ENCODE results near the gene STX12.
"Not testable (repeated sequence)": the region's sequence is repeated elsewhere in the genome, so short reads cannot be mapped to it uniquely, and the experiment has no call there.

STX12 gene

GRCh38 chr1:27772932-27773825, at the start of gene STX12:
Gene STX12 (plus strand): TSS chr1:27773219. CDS start chr1:27773308, 89 bp downstream.
- DNase-seq = peak; percentile 99 to 100

- peak in 1 of 2 experiments; percentile 29 for DNase-seq
Observed at GRCh38 chr1:27724961-27725373, 48.1 kb upstream of the STX12 start.

GRCh38 chr1:27725374-27726172, 47.4 kb upstream of the STX12 start, which contains the start of gene FAM76A:
Gene FAM76A (plus strand): TSS chr1:27725961. CDS start chr1:27726081, 120 bp downstream.
- peak; percentile 100 for DNase-seq

- DNase-seq = peak; percentile 65 to 72
Observed at GRCh38 chr1:27726173-27727044, 46.6 kb upstream of the STX12 start.

GRCh38 chr1:27727126-27727525, 45.9 kb upstream of the STX12 start:
- DNase-seq = no peak

- no peak for DNase-seq
Observed at GRCh38 chr1:27736252-27736651, 36.8 kb upstream of the STX12 start.

- no peak for DNase-seq
Observed at GRCh38 chr1:27741121-27741520, 31.9 kb upstream of the STX12 start.

GRCh38 chr1:27744556-27744955, 28.5 kb upstream of the STX12 start:
- no peak for DNase-seq

- DNase-seq = no peak
Observed at GRCh38 chr1:27745466-27745865, 27.6 kb upstream of the STX12 start.

- no peak for DNase-seq
Observed at GRCh38 chr1:27752360-27752759, 20.7 kb upstream of the STX12 start.

GRCh38 chr1:27755286-27755685, 17.7 kb upstream of the STX12 start:
- DNase-seq = no peak

GRCh38 chr1:27755865-27756264, 17.2 kb upstream of the STX12 start:
- DNase-seq = no peak

GRCh38 chr1:27759236-27759635, 13.8 kb upstream of the STX12 start:
- DNase-seq = no peak

- DNase-seq = no peak
Observed at GRCh38 chr1:27760426-27760825, 12.6 kb upstream of the STX12 start.

GRCh38 chr1:27762033-27762432, 11.0 kb upstream of the STX12 start:
- DNase-seq = no peak

- DNase-seq = no peak
Observed at GRCh38 chr1:27763358-27763757, 9.7 kb upstream of the STX12 start.

GRCh38 chr1:27770293-27770830, 2.7 kb upstream of the STX12 start:
- no peak for DNase-seq

- no peak for DNase-seq
Observed at GRCh38 chr1:27772036-27772931, 735 bp upstream of the STX12 start.

GRCh38 chr1:27773826-27774445, 917 bp downstream of the STX12 start:
- no peak for DNase-seq

GRCh38 chr1:27774654-27775053, 1.6 kb downstream of the STX12 start:
- DNase-seq = no peak

GRCh38 chr1:27775336-27775735, 2.3 kb downstream of the STX12 start:
- not testable (repeated sequence) for DNase-seq

All from activated T-cell treated with anti-CD3 and anti-CD28 coated beads, Interleukin-2, amount 50 U/mL, for 48 hours (primary cell).